Measurements from ENCODE around the gene FHIT. TPM values are rescaled to one million over a fixed set of nuclear protein-coding genes. Genes with fewer than 3 reads are reported as not detected.

Gene FHIT
- total and polyA plus RNA-seq, 2 of the 4 experiments (the other 2 are of a cell fraction): 0.07 TPM; not detected in 1

DNA sequence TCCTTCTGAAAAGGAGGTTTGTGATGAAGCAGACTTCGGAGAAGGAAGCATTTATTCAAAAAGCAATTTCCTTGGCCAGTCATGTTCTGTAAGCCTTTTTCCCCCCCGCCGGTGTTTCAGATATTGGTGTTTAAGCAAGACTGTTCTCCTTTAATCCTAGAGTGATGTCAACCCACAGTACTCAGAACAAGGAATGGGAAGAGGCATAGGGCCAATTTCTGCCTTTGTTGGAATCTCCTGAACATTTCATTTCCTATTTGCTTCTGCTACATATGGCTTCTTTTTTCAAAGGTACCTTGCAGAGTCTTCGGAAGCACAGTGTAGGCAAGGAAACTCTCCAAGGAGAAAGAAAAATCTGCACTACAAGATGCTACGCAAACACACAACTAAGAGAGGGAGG lies 1488.3 kb downstream of the FHIT start:
- Histone ChIP-seq H2BK15ac (ENCODE audit: low read depth, low read length) (peak overlapping the region; percentile 37; the same call in 2 of the 3 replicates), H3K27ac (ENCODE audit: insufficient read depth, low read length) (peak overlapping the region; percentile 65; the same call in 1 of the 2 replicates), H2BK5ac (ENCODE audit: low read depth, low read length, poor library complexity, severe bottlenecking) (no peak overlapping the region), H2AFZ (replicated peaks; ENCODE audit: low read length, poor library complexity) (no peak overlapping the region), H3K9ac (ENCODE audit: low read depth, low read length) (no peak overlapping the region), H3K4me2 (ENCODE audit: low read depth, low read length) (no peak overlapping the region), H4K20me1 (ENCODE audit: insufficient read depth, low read length) (no peaks in the 10 kb centered on the region), H3K79me1 (ENCODE audit: low read depth in 1 of 2, low read length in 2 of 2) (no peaks in the 10 kb centered on the region), H2AK5ac (ENCODE audit: low read depth, low read length) (peak overlapping the region; percentile 68; the same call in 1 of the 2 replicates), H3K9me3 (ENCODE audit: control insufficient read depth, insufficient read depth, low read length) (no peaks in the 10 kb centered on the region), H3K23ac (ENCODE audit: low read depth, low read length) (no peak overlapping the region), H4K91ac (ENCODE audit: insufficient read depth, low read depth, low read length) (peak overlapping the region; percentile 49), H3K36me3 (ENCODE audit: control insufficient read depth, insufficient read depth, low read length) (no peaks in the 10 kb centered on the region), H2AK9ac (replicated peaks; ENCODE audit: low read depth, low read length, poor library complexity) (no peak overlapping the region), H3K14ac (replicated peaks; ENCODE audit: low read depth, low read length) (no peak overlapping the region), H4K8ac (ENCODE audit: low read depth in 2 of 2, low read length in 2 of 2) (peak overlapping the region in 1 of 2 experiments; percentile 10; a peak in 1 of 4 replicates), H3K4me3 (ENCODE audit: insufficient read depth, low read depth, low read length) (no peak overlapping the region), H3K27me3 (ENCODE audit: control insufficient read depth, insufficient read depth, low read length) (no peaks in the 10 kb centered on the region), H3K18ac (ENCODE audit: low read depth, low read length) (peak overlapping the region; percentile 90; the same call in 1 of the 2 replicates), H3K56ac (ENCODE audit: extremely low read depth, insufficient read depth, low read length) (no peak overlapping the region), H2BK20ac (ENCODE audit: low read depth, low read length) (peak overlapping the region; percentile 57), H2BK120ac (ENCODE audit: low read depth, low read length) (peak overlapping the region; percentile 73), H3K4me1 (ENCODE audit: control insufficient read depth, insufficient read depth, low read length) (peaks cover 14% of the 10 kb centered on the region), H3K4ac (ENCODE audit: low read depth, low read length) (peak overlapping the region; percentile 11; the same call in 1 of the 2 replicates), H4K5ac (ENCODE audit: low read depth, low read length) (peak overlapping the region; percentile 93), H3K9me1 (ENCODE audit: insufficient read depth, low read length) (no peaks in the 10 kb centered on the region)
- ChIA-PET POLR2A (ENCODE audit: unreplicated experiment) (no interaction called here), CTCF (interaction anchor here (1.0 to 1.3 kb wide), 2 partner anchors 9 to 10 kb away, joined by 3 to 4 read pairs; no protein-coding TSS in a partner anchor)
- dilution Hi-C loops (cut with HindIII; ENCODE audit: low sequenced_read_pairs, unreplicated experiment): no loop called here
- TF ChIP-seq, protein P1, sequence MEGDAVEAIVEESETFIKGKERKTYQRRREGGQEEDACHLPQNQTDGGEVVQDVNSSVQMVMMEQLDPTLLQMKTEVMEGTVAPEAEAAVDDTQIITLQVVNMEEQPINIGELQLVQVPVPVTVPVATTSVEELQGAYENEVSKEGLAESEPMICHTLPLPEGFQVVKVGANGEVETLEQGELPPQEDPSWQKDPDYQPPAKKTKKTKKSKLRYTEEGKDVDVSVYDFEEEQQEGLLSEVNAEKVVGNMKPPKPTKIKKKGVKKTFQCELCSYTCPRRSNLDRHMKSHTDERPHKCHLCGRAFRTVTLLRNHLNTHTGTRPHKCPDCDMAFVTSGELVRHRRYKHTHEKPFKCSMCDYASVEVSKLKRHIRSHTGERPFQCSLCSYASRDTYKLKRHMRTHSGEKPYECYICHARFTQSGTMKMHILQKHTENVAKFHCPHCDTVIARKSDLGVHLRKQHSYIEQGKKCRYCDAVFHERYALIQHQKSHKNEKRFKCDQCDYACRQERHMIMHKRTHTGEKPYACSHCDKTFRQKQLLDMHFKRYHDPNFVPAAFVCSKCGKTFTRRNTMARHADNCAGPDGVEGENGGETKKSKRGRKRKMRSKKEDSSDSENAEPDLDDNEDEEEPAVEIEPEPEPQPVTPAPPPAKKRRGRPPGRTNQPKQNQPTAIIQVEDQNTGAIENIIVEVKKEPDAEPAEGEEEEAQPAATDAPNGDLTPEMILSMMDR (conservative IDR thresholded peaks at IDR 0.05; ENCODE audit: low read depth, low read length): no peak
- TF ChIP-seq RAD21 (IDR thresholded peaks at IDR 0.05; ENCODE audit: low read length) (no peak), MAZ (IDR thresholded peaks at IDR 0.05; ENCODE audit: borderline replicate concordance, low read depth, low read length) (no peak), RFX5 (IDR thresholded peaks at IDR 0.05; ENCODE audit: low read depth, low read length) (no peak), FOS (IDR thresholded peaks at IDR 0.05; ENCODE audit: low read depth, low read length) (no peak), BHLHE40 (IDR thresholded peaks at IDR 0.05; ENCODE audit: low read depth, low read length) (no peak), SMC3 (IDR thresholded peaks at IDR 0.05; ENCODE audit: low read depth, low read length) (no peak), MXI1 (IDR thresholded peaks at IDR 0.05; ENCODE audit: borderline replicate concordance, low read depth, low read length) (no peak), CEBPB (IDR thresholded peaks at IDR 0.05; ENCODE audit: low read depth, low read length) (no peak), POLR2A (IDR thresholded peaks at IDR 0.05; ENCODE audit: low read depth, low read length) (no peak), RCOR1 (IDR thresholded peaks at IDR 0.05; ENCODE audit: insufficient replicate concordance, low read length) (no peak)
- TF ChIP-seq, protein P2, sequence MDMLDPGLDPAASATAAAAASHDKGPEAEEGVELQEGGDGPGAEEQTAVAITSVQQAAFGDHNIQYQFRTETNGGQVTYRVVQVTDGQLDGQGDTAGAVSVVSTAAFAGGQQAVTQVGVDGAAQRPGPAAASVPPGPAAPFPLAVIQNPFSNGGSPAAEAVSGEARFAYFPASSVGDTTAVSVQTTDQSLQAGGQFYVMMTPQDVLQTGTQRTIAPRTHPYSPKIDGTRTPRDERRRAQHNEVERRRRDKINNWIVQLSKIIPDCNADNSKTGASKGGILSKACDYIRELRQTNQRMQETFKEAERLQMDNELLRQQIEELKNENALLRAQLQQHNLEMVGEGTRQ (IDR thresholded peaks at IDR 0.05; ENCODE audit: low read depth, low read length): no peak
- TF ChIP-seq, protein P3, sequence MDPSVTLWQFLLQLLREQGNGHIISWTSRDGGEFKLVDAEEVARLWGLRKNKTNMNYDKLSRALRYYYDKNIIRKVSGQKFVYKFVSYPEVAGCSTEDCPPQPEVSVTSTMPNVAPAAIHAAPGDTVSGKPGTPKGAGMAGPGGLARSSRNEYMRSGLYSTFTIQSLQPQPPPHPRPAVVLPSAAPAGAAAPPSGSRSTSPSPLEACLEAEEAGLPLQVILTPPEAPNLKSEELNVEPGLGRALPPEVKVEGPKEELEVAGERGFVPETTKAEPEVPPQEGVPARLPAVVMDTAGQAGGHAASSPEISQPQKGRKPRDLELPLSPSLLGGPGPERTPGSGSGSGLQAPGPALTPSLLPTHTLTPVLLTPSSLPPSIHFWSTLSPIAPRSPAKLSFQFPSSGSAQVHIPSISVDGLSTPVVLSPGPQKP (IDR thresholded peaks at IDR 0.05; ENCODE audit: borderline replicate concordance, low read depth, low read length): no peak
- in situ Hi-C loops (cut with MboI; ENCODE audit: low sequenced_read_pairs): no loop called here
- no peak for ATAC-seq (ENCODE audit: low read depth)
- intact Hi-C loops (cut with micrococcal nuclease): no loop called here
- no peak for DNase-seq
- no TSS peak for BruUV-seq (replicated peaks)
- WGBS, 2 experiments (ENCODE audit: extremely low coverage in 2 of 2, insufficient read length in 1 of 2): 100% methylated on average over 1 of the region's 5 CpGs; no CpG with 5 or more reads in 1 of the 2 experiments
